Hepatocyte (in vitro differentiated cells): ENCODE results near the gene PTPRE. TPM values are rescaled to one million over a fixed set of nuclear protein-coding genes. Genes with fewer than 3 reads are reported as not detected.

ENCODE experiments used
- DNase-seq: peaks from one replicate; pipeline ENCODE4 v3.0.0-alpha.2; 2016; ENCODE audit warnings: low spot score
- H2AFZ ChIP-seq: fragments of 200-600 bp; sonication (generic); 2 replicates; pipeline ENCODE4 v1.6.0; 2016; ENCODE audit warnings: antibody characterized with exemption, mild to moderate bottlenecking
- H3K27ac ChIP-seq: fragments of 200-600 bp; sonication (generic); 2 replicates; pipeline ENCODE4 v1.5.1; 2016; ENCODE audit warnings: mild to moderate bottlenecking
- H3K27me3 ChIP-seq: fragments of 200-600 bp; sonication (generic); 2 replicates; pipeline ENCODE4 v1.6.1; 2016
- H3K36me3 ChIP-seq: fragments of 200-600 bp; sonication (generic); replicated peaks from 2 replicates; pipeline ENCODE4 v1.5.1; 2016; ENCODE audit warnings: low read depth; ENCODE audit not compliant: insufficient read depth
- H3K4me1 ChIP-seq: fragments of 200-600 bp; sonication (generic); 2 replicates; pipeline ENCODE4 v1.5.1; 2016; ENCODE audit warnings: mild to moderate bottlenecking, moderate library complexity; ENCODE audit not compliant: insufficient read depth
- H3K4me2 ChIP-seq: fragments of 200-600 bp; sonication (generic); 2 replicates; pipeline ENCODE4 v1.6.0; 2016
- H3K4me3 ChIP-seq: fragments of 200-600 bp; sonication (generic); 2 replicates; pipeline ENCODE4 v1.5.1; 2016; ENCODE audit warnings: mild to moderate bottlenecking
- H3K79me2 ChIP-seq: fragments of 200-600 bp; sonication (generic); 2 replicates; pipeline ENCODE4 v1.6.0; 2017; ENCODE audit warnings: mild to moderate bottlenecking
- H3K9me2 ChIP-seq: fragments of 200-600 bp; sonication (generic); replicated peaks from 2 replicates; pipeline ENCODE4 v1.6.0; 2017; ENCODE audit warnings: mild to moderate bottlenecking; ENCODE audit not compliant: insufficient read depth
- H3K9me3 ChIP-seq: fragments of 200-600 bp; sonication (generic); 2 replicates; pipeline ENCODE4 v1.5.1; 2016; ENCODE audit warnings: low read depth, mild to moderate bottlenecking
- H4K20me1 ChIP-seq: fragments of 200-600 bp; sonication (generic); 2 replicates; pipeline ENCODE4 v1.6.0; 2016; ENCODE audit warnings: mild to moderate bottlenecking; ENCODE audit not compliant: insufficient read depth, poor library complexity, severe bottlenecking
- EZH2 ChIP-seq: fragments of 200-600 bp; sonication (generic); IDR thresholded peaks from 2 replicates; pipeline ENCODE4 v1.6.1; 2016; ENCODE audit warnings: antibody characterized with exemption, mild to moderate bottlenecking, borderline replicate concordance
- EZH2phosphoT487 ChIP-seq: fragments of 200-600 bp; sonication (generic); IDR thresholded peaks from one replicate; pipeline ENCODE4 v1.6.1; 2018; ENCODE audit warnings: antibody characterized with exemption, mild to moderate bottlenecking, low read depth, moderate library complexity; ENCODE audit not compliant: unreplicated experiment, severe bottlenecking
- WGBS: methylation state at CpG from one replicate; pipeline ENCODE4 v1.1.6; 2016; ENCODE audit warnings: low lambda C conversion rate; ENCODE audit errors: missing lambda C conversion rate; 5-methylcytosine and 5-hydroxymethylcytosine counted together
- polyA plus RNA-seq: library from polyadenylated mRNA; unstranded; fragments of >200 nt; fragmentation: Nextera tagmentation; extraction: Ambion mirVana; gene quantifications from 2 replicates; pipeline ENCODE4 v1.2.1, GENCODE V29; 2016
- total RNA-seq: library from RNA; depleted of rRNA; stranded (reverse); fragments of >200 nt; gene quantifications from 2 replicates; pipeline ENCODE4 v1.2.3, GENCODE V29; 2014
- TF ChIP-seq, protein P1 (sequence below): fragments of 200-600 bp; sonication (generic); IDR thresholded peaks from 2 replicates; pipeline ENCODE4 v1.5.1; 2016; ENCODE audit warnings: antibody characterized with exemption, mild to moderate bottlenecking; ENCODE audit not compliant: poor library complexity

The PTPRE gene
- total and polyA plus RNA-seq, 2 experiments from 2014 or later, result 3.2 to 10.1 TPM

DNA sequence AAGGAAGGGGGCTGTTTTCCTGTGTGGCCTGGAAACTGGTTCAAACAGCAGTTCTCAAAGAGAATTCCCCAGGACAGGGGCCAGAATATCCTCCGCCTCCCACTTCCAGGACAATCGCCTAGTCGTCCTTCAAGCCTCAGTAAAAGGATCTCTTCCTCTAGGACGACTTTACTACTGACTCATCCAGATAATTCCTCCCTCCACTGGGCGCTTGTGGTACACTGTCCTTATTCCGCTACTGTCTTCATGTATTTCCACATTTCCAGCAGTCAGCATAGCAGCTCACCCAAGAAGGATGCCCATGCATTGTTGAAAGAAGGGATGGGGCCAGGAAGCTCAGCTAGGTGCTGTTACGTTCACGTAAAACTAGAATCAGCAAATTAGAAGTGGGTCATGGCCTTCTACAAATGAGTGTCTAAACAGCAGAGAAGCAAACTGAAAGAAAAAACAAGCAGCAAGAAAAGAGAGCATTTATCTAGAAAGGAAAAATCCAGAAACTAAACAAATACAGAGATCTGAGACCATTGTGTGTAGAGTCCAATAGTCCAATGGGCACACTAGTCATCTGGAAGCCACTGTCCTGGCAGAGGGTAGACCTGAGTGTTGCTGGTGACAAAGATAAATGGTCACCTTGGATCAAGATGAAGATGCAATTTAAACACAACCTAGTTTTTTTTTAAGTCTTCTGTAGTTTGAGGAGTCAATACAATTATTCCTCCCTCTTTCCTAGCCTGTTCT is 40.5 kb upstream of the PTPRE start:
- H3K4me2 ChIP-seq, result no peak overlapping the region
- no peaks in the 10 kb centered on the region for H4K20me1 ChIP-seq
- H3K27ac ChIP-seq, result peak overlapping the region; percentile 14
- H3K4me3 ChIP-seq, result no peak overlapping the region
- DNase-seq, result no peak
- H3K9me2 ChIP-seq, result no peaks in the 10 kb centered on the region
- no peaks in the 10 kb centered on the region for H3K36me3 ChIP-seq
- WGBS, result 70% methylated on average over 8 of the region's 8 CpGs
- H3K79me2 ChIP-seq, result no peaks in the 10 kb centered on the region
- TF ChIP-seq EZH2 (no peak), EZH2phosphoT487 (no peak)
- TF ChIP-seq, protein P1, sequence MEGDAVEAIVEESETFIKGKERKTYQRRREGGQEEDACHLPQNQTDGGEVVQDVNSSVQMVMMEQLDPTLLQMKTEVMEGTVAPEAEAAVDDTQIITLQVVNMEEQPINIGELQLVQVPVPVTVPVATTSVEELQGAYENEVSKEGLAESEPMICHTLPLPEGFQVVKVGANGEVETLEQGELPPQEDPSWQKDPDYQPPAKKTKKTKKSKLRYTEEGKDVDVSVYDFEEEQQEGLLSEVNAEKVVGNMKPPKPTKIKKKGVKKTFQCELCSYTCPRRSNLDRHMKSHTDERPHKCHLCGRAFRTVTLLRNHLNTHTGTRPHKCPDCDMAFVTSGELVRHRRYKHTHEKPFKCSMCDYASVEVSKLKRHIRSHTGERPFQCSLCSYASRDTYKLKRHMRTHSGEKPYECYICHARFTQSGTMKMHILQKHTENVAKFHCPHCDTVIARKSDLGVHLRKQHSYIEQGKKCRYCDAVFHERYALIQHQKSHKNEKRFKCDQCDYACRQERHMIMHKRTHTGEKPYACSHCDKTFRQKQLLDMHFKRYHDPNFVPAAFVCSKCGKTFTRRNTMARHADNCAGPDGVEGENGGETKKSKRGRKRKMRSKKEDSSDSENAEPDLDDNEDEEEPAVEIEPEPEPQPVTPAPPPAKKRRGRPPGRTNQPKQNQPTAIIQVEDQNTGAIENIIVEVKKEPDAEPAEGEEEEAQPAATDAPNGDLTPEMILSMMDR, result no peak
- H3K27me3 ChIP-seq, result no peaks in the 10 kb centered on the region
- H3K4me1 ChIP-seq, result peaks cover 7% of the 10 kb centered on the region
- H2AFZ ChIP-seq, result no peak overlapping the region
- no peaks in the 10 kb centered on the region for H3K9me3 ChIP-seq

DNA sequence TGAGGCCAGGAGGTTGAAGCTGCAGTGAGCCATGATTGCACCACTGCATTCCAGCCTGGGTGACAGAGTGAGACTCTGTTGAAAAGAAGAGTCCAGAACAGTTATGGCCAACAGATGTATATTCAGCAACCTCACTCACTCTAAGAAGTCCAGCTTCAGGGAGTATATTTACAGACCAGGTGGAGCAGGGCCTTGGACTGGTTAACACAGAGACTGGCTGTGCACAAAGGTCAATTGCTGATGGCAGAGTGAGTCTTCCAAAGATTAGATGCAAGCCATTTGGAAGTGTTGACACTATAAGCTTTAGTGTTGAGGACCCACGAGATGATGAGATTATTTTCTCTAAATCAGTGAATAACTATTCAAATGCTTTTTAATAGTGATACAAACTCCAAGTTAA is 39.1 kb upstream of the PTPRE start:
- H3K4me1 ChIP-seq, result peaks cover 10% of the 10 kb centered on the region
- H3K79me2 ChIP-seq, result no peaks in the 10 kb centered on the region
- H3K9me3 ChIP-seq, result no peaks in the 10 kb centered on the region
- no peak overlapping the region for H2AFZ ChIP-seq
- H3K27me3 ChIP-seq, result no peaks in the 10 kb centered on the region
- no peak overlapping the region for H3K4me3 ChIP-seq
- no peak overlapping the region for H3K27ac ChIP-seq
- no peak for TF ChIP-seq EZH2phosphoT487
- TF ChIP-seq EZH2, result no peak
- TF ChIP-seq, protein P1, result no peak
- no peak for DNase-seq
- WGBS, result 50% methylated on average over 1 of the region's 1 CpG
- no peak overlapping the region for H3K4me2 ChIP-seq
- no peaks in the 10 kb centered on the region for H4K20me1 ChIP-seq
- H3K36me3 ChIP-seq, result no peaks in the 10 kb centered on the region
- no peaks in the 10 kb centered on the region for H3K9me2 ChIP-seq

DNA sequence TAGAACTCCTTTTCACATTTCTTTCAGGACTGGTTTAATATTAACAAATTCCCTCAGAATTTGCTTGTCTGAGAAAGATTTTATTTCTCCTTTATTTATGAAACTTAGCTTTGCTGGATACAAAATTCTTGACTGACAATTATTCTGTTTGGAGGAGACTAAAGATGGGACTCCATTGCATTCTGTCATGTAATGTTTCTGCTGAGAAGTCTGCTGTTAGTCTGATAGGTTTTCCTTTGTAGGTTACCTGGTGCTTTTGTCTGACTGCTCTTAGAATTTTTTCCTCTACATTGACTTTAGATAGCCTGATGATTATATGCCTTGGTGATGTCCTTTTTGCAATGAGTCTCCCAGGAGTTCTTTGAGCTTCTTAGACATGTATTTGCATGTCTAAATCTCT is 37.6 kb upstream of the PTPRE start:
- H3K4me3 ChIP-seq, result no peak overlapping the region
- no peak for DNase-seq
- H3K4me2 ChIP-seq, result no peak overlapping the region
- H2AFZ ChIP-seq, result no peak overlapping the region
- peaks cover 10% of the 10 kb centered on the region for H3K4me1 ChIP-seq
- H3K79me2 ChIP-seq, result no peaks in the 10 kb centered on the region
- H3K9me2 ChIP-seq, result no peaks in the 10 kb centered on the region
- no peaks in the 10 kb centered on the region for H3K27me3 ChIP-seq
- TF ChIP-seq, protein P1, result no peak
- TF ChIP-seq EZH2, result no peak
- TF ChIP-seq EZH2phosphoT487, result no peak
- no peaks in the 10 kb centered on the region for H3K36me3 ChIP-seq
- H3K9me3 ChIP-seq, result no peaks in the 10 kb centered on the region
- no peaks in the 10 kb centered on the region for H4K20me1 ChIP-seq
- no peak overlapping the region for H3K27ac ChIP-seq
